KOPT-K1 (cell line): Measurements from ENCODE around the gene RHOG.

Experiments
- H3K27ac ChIP-seq: fragments of 200-600 bp; sonication (generic); 2 replicates; pipeline ENCODE4 v1.5.1; 2016; ENCODE audit warnings: antibody characterized with exemption, mild to moderate bottlenecking, low read depth, low read length; ENCODE audit not compliant: poor library complexity, severe bottlenecking
- H3K36me3 ChIP-seq: fragments of 200-600 bp; sonication (generic); 2 replicates; pipeline ENCODE4 v1.5.1; 2017; ENCODE audit warnings: antibody characterized with exemption, mild to moderate bottlenecking, low read length, moderate library complexity; ENCODE audit not compliant: insufficient read depth
- H3K9me3 ChIP-seq: fragments of 200-600 bp; sonication (generic); 2 replicates; pipeline ENCODE4 v1.5.1; 2017; ENCODE audit warnings: antibody characterized with exemption, low read length, mild to moderate bottlenecking; ENCODE audit not compliant: insufficient read depth, poor library complexity, severe bottlenecking

The RHOG gene

DNA sequence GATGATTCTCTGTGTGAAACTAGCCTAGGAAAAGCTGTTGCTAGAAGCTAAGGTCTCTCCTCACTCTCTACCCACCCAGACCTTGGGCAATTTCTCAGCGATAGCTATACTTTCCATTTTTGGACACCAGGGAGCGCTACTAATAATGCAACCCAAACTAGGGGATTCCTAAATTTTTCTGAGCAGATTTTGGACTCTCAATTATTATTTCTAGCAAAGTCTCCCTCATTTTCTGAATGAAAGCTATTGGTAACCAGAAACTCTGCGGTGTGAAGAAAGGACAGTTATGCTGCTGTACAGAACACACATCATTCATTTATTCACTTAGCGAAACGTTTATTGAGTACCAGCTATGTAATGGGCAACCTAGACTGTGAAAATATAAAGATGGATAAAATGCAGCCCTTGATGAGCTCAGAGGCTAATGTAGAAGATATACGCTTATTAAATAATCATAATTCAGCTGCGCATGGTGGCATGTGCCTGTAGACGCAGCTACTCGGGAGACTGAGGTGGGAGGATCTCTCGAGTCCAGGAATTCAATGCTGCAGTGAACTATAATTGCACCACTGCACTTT is 8.6 kb upstream of the RHOG start:
- Histone ChIP-seq H3K27ac (no peak overlapping the region), H3K9me3 (no peaks in the 10 kb centered on the region), H3K36me3 (no peaks in the 10 kb centered on the region)

DNA sequence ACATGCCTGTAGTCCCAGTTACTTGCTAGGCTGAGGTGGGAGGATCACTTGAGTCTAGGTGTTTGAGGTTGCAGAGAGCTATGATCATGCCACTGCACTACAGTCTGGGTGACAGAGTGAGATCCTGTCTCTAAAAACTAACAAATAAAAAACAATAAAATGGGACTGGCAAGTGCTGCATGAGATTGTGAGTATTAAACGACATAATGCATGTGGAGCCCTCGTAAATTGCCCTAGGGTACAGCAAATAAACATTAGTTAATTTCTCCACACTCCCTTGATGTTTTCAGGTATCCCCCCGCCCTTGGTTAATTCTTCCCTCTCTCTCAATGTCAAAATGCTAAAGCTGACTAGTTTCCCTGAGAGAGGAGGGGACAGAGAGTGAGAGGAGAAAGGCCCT is 4.9 kb upstream of the RHOG start:
- H3K36me3 ChIP-seq: no peaks in the 10 kb centered on the region
- H3K9me3 ChIP-seq: no peaks in the 10 kb centered on the region
- peak overlapping the region; percentile 13 for H3K27ac ChIP-seq

DNA sequence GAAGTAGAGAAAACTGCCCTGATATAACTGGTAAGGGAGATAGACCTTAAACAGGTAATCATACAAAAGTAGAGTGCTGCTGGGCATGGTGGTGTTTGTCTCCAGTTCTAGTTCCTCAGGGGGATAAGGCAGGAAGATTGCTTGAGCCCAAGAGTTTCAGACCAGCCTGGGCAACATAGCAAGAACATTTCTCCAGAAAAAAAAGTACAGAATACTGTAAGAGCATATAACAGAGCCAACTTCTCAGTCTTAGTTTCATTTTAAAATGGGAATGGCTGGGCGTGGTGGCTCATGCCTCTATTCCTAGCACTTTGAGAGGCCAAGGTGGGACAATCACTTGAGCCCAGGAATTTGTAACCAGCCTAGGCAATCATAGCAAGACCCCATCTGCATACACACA is 4.5 kb upstream of the RHOG start:
- H3K27ac ChIP-seq: no peak overlapping the region
- H3K9me3 ChIP-seq: no peaks in the 10 kb centered on the region

DNA sequence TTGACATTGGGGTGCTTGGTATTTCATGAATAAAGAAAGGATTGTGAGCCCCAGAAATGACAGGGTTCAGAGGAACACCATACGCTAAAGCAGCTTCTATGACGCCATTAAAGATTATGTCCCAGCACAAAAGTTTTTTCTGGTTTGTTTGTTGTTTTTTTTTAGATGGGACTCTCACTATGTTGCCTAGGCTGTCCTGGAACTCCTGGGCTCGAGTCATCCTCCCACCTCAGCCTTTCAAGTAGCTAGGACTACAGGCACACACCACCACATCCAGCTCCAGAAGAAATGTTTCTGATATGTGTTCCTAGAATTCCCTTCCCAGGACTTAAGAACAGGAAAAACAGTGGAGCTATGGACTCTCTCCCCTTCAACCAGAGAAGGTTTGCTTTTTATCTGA is 2.6 kb upstream of the RHOG start:
- no peak overlapping the region for H3K27ac ChIP-seq
- H3K36me3 ChIP-seq: peaks cover 2% of the 10 kb centered on the region; the same call in 1 of the 2 replicates
- H3K9me3 ChIP-seq: no peaks in the 10 kb centered on the region

More for the DNA sequence above, 4.5 kb upstream of the RHOG start:
- H3K36me3 ChIP-seq: no peaks in the 10 kb centered on the region

DNA sequence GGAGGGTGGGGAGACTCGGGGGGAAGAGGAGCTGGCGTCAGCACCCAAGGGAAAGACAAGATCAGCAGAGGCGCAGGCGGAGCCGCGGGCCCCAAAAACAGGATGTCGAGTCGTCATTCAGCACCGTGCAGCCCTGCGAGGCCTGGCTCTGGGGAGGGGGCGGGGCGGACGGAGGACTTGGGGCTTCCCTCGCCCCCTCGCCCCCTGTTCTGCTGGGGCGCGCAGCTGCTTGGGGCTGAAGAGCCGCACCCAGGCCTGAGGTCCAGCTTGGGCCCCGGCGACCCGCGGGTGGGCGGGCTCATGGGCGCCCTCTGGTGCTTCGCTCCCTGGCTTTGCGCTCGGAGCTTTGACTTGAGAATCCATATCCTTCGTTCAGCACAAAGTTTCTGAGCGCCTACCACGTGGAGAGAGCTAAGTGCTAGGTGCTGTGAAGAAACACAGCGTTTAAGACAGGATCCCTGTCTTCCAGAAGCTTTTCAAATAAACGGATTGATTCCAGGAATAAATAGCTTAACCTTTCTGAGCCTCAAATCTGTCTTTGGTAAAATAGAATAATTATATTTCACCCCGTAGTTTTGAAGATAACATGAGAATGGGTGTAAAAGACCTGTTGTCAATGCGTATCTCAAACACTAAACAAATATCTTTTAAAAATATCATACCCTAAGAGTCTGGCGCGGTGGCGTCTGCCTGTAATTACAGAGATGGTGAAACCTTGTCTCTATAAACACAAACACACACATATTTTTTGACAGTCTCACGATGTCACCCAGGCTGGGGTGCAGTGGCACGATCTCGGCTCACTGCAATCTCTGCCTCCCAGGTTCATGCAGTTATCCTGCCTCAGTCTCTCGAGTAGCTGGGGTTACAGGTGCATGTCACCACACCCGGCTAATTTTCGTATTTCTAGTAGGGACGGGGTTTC is 929 bp upstream of the RHOG start:
- Histone ChIP-seq H3K9me3 (no peaks in the 10 kb centered on the region), H3K36me3 (peaks cover 11% of the 10 kb centered on the region; the same call in 1 of the 2 replicates), H3K27ac (peak overlapping the region; percentile 88)

DNA sequence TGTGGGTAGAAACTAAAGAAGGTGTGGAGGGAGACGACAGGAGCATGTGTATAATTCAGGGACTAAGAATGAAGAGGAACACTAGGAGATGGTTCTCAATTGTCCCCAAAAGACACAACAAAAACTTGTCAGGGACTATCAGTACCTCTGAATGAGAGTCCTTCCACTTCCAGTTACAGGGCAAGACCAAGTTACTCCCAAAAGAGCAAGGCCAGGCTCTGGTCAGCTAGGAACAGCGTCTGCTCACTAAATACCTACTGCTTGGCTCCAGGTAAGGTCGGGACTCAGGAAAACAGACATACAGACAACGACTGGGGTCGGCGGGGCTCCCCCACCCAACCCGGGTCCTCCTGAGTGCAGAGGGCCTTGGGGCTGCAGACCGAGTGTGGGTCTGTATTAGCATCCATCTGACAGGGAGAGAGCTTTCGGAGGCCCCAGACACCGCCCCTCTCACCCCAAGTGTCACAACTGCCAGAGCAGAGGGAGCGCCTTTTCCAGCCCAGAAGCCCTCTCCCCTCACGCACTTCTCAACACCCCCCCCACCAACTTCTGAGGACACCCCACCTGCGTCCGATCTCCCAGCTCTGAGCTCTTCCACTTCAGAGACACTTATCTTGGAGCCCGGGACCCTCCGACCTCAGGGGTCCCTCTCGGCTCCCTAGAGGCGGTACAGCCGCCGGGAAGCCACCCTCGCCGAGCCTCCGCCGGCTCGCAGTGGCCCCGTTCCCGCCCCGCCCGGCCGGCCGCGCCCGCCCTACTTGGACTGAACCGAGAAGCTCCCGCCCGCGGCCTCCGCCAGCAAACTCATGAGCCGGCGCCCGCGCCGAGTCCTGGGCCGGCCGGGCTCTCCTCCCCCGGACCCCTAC is 522 bp downstream of the RHOG start:
- Histone ChIP-seq H3K9me3 (no peaks in the 10 kb centered on the region), H3K27ac (peak overlapping the region; percentile 88)

DNA sequence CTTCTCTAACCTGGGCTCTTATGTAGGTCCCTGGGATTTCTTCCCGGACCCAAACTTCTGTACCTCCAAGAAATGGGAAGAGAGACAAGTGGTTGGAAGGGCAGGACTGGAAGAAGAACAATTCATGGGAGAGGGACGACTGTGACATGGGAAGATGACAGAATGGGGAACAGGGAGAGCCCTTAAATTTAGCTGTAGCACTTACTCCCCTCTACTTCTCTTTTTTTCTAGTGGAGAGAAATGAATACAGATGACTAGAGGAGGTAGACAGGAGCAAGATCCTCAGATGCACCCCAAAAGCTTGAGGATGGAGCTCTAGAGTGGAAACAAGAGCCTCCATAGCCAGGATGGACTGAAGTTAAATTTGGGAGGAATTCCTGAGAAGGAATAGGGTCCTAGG is 2.3 kb downstream of the RHOG start:
- H3K36me3 ChIP-seq: peaks cover 40% of the 10 kb centered on the region
- peak overlapping the region; percentile 88 for H3K27ac ChIP-seq
- no peaks in the 10 kb centered on the region for H3K9me3 ChIP-seq

More for the DNA sequence above, 522 bp downstream of the RHOG start:
- H3K36me3 ChIP-seq: peaks cover 23% of the 10 kb centered on the region

DNA sequence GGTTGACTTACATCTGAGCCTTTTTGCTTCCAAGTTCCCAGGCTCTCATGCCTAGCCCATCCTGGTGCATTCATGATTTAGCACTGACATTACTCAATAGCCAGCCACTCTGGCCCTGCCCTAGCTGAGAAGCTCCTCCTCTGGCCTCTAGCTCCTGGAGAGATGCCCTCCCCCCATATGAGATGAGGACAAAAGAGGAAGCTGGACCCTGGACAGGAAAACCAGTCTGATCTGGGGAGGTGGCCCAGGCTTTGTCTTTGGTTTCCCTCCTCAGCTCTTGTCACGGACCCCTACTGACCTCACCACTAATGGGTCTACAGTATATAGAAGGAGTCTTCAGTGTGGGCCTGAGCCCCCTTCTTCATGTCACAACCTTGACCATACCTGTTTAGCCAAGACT is 3.0 kb downstream of the RHOG start:
- peak overlapping the region; percentile 88 for H3K27ac ChIP-seq
- H3K9me3 ChIP-seq: no peaks in the 10 kb centered on the region
- H3K36me3 ChIP-seq: peaks cover 47% of the 10 kb centered on the region

DNA sequence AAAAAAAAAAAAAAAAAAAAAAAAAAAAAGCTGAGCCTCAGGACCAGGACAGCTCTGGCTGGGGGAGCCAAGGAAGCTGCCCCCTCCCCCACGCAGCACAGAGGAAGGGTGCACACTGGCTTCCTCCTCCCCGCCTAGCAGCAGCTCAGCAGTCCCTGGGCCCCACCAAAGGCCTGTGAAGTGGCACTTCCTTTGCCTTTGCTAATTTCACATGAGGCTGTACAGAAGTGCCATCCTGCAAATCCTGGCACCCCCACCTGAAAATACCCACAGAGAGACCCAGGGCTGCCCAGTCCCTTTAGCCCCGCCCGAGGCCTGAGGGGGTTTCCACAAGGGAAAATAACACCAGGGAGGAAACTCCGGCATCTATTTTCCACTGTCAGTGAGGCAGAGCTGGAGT is 3.9 kb downstream of the RHOG start:
- no peaks in the 10 kb centered on the region for H3K9me3 ChIP-seq
- H3K27ac ChIP-seq: peak overlapping the region; percentile 88
- H3K36me3 ChIP-seq: peaks cover 56% of the 10 kb centered on the region

DNA sequence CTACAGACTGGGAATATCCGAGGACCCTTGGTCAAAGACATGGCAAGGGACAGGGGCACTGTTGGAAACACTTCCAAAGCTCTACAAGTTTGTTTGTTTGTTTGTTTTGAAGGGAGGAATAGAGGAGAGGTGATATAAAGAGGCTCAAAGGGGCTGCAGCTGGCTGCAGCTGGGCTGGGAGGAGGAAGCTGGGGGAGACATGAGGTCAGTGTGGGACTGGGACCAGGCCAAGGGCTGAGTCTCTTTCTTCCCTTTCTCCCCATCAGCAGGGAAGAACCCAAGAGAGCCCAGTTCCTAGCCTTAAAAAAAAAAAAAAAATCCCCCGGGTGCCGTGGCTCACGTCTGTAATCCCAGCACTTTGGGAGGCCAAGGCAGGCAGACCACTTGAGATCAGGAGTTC is 5.0 kb downstream of the RHOG start:
- peaks cover 68% of the 10 kb centered on the region for H3K36me3 ChIP-seq
- H3K27ac ChIP-seq: peak overlapping the region; percentile 88
- H3K9me3 ChIP-seq: no peaks in the 10 kb centered on the region

DNA sequence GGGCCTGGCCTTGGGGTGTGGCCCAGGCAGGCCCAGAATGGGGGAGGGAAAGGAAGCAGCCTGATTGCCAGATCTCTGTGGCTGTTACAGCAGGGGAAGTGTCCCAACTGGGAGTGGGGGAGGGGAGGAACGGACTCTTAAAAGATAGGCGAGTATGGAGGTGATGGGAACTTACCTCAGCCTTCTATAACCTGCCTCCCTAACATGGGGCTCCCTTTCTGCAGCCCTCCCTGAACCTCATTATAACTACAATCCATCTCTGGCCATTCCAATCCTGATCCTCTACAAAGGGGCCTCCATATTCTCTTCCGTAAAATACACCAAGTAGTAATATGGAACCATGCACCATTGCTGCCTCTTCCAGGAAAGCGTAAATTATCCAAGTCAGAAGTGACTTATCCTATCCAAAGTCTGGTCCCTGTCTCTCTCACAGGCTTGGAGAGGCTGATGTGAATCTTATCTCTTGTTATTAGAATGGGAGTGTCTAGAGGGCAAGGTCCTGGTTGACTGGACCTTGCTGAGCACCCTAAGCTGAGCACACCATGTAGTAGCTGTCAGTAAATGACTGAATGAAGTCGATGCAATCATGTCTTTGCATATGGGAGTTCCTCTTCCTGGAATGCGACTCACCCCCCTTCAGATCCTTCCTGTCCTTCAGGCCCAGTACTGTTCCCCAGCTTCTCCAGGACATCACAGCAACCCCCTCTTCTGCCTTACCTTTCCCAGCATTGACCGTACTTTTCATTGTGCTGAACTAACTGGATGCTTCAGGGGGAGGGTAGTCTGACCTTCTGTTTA is 5.9 kb downstream of the RHOG start:
- H3K27ac ChIP-seq: peak overlapping the region; percentile 88
- H3K9me3 ChIP-seq: no peaks in the 10 kb centered on the region
- peaks cover 77% of the 10 kb centered on the region for H3K36me3 ChIP-seq

DNA sequence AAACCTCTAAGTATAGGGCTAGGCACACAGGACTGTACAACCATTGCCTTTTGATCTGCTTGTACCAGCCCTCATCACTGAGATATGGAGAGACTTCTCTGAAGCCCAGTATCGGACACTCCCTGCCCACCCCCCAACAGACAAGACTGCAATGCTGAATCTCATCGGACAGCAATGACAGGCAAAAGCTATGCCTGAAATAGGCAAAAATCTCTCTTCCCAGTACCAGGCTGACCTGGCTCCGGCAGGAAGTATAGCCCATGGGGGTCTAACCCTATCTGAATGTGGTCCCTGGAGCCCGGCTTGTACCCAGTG is 6.5 kb downstream of the RHOG start:
- Histone ChIP-seq H3K27ac (peak overlapping the region; percentile 88), H3K36me3 (peaks cover 82% of the 10 kb centered on the region), H3K9me3 (no peaks in the 10 kb centered on the region)

DNA sequence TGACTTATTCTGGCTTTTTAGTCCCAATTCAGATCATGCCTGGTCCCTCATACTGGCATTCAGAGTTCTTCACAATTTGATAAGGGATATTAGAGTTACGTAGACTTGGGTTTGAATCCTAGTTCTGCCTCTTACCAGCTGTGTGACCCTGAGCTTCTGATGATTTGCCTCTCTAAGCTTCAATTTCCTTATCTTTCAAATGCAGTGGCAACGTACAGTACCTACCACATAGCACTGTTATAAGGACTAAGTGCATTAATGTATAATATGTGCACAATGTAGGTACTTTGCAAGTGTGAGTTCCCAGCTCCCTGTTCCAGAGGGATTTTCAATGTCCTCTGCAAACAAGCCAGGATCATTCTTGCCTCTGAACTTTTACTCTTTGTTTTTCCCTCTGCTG is 7.3 kb downstream of the RHOG start:
- Histone ChIP-seq H3K27ac (no peak overlapping the region), H3K36me3 (peaks cover 89% of the 10 kb centered on the region), H3K9me3 (no peaks in the 10 kb centered on the region)

DNA sequence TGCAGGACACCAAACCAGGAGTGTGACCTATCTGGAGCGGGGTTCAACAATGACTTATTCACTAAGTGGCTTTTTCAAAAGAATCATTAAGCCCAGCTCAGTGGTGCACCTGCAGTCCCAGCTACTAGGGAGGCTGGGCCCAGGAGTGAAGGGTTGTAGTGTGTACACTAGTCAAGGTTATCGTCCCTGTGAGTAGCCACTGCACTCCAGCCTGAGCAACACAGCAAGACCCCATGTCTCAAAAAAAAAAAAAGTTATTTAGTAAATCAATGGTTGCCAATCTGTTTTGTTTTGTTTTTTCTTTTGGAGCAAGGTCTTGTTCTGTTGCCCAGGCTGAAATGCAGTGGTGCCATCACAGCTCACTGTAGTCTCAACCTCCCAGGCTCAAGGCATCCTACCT is 7.9 kb downstream of the RHOG start:
- H3K27ac ChIP-seq: no peak overlapping the region
- H3K36me3 ChIP-seq: peaks cover 88% of the 10 kb centered on the region
- no peaks in the 10 kb centered on the region for H3K9me3 ChIP-seq
